OCI-LY3 (cell line): Measurements from ENCODE around the gene RPL36AL.
A peak's percentile ranks its signal among the peaks of the same experiment; 100 is the strongest.

Experiments
- H2AFZ ChIP-seq: fragments of 200-600, 300-600 bp; shearing (Covaris generic); 2 replicates; pipeline ENCODE4 v1.6.0; 2014; ENCODE audit warnings: antibody characterized with exemption, low read depth, low read length
- H3K27ac ChIP-seq: fragments of 200-600, 300-600 bp; sonication (generic); 2 replicates; pipeline ENCODE4 v1.5.1; 2014; ENCODE audit warnings: mild to moderate bottlenecking, low read length, moderate library complexity, mixed read lengths
- H3K27me3 ChIP-seq: fragments of 200-600, 300-600 bp; sonication (generic); 2 replicates; pipeline ENCODE4 v1.6.1; 2014; ENCODE audit warnings: low read depth, low read length, mixed read lengths
- H3K36me3 ChIP-seq: fragments of 200-600, 300-600 bp; sonication (generic); replicated peaks from 2 replicates; pipeline ENCODE3; 2014; ENCODE audit warnings: low read depth, low read length, mixed read lengths
- H3K4me1 ChIP-seq: fragments of 300-600, 200-600 bp; sonication (generic); 2 replicates; pipeline ENCODE4 v1.6.1; 2014; ENCODE audit warnings: low read length, mixed read lengths
- H3K4me2 ChIP-seq: fragments of 200-600, 300-600 bp; sonication (generic); 2 replicates; pipeline ENCODE4 v1.6.1; 2014; ENCODE audit warnings: low read length, mixed read lengths
- H3K4me3 ChIP-seq: fragments of 300-600, 200-600 bp; sonication (generic); 2 replicates; pipeline ENCODE4 v1.5.1; 2014; ENCODE audit warnings: antibody characterized with exemption, mild to moderate bottlenecking, low read length, moderate library complexity
- H3K79me2 ChIP-seq: fragments of 300-600, 200-600 bp; shearing (Covaris generic); 2 replicates; pipeline ENCODE4 v1.6.1; 2014; ENCODE audit warnings: mild to moderate bottlenecking, low read length, mixed read lengths
- H3K9ac ChIP-seq: fragments of 300-600, 200-600 bp; shearing (Covaris generic); 2 replicates; pipeline ENCODE4 v1.6.0; 2014; ENCODE audit warnings: mild to moderate bottlenecking, low read length, moderate library complexity
- H3K9me3 ChIP-seq: fragments of 200-600, 300-600 bp; shearing (Covaris generic); 2 replicates; pipeline ENCODE4 v1.6.1; 2014; ENCODE audit warnings: low read length, mixed read lengths; ENCODE audit not compliant: insufficient read depth
- H4K20me1 ChIP-seq: fragments of 200-600, 300-600 bp; sonication (generic); 2 replicates; pipeline ENCODE4 v1.6.1; 2016; ENCODE audit warnings: low read length, mixed read lengths; ENCODE audit not compliant: insufficient read depth
- EZH2phosphoT487 ChIP-seq: fragments of 200-600 bp; shearing (Covaris generic); IDR thresholded peaks from 2 replicates; pipeline ENCODE4 v1.6.1; 2018; ENCODE audit warnings: antibody characterized with exemption, mixed run types, low read depth
- TF ChIP-seq, protein P1 (sequence below): fragments of 200-600, 300-600 bp; sonication (generic); IDR thresholded peaks from 2 replicates; pipeline ENCODE4 v1.5.1; 2014; ENCODE audit warnings: antibody characterized with exemption, low read length, low read depth

Gene RPL36AL

DNA sequence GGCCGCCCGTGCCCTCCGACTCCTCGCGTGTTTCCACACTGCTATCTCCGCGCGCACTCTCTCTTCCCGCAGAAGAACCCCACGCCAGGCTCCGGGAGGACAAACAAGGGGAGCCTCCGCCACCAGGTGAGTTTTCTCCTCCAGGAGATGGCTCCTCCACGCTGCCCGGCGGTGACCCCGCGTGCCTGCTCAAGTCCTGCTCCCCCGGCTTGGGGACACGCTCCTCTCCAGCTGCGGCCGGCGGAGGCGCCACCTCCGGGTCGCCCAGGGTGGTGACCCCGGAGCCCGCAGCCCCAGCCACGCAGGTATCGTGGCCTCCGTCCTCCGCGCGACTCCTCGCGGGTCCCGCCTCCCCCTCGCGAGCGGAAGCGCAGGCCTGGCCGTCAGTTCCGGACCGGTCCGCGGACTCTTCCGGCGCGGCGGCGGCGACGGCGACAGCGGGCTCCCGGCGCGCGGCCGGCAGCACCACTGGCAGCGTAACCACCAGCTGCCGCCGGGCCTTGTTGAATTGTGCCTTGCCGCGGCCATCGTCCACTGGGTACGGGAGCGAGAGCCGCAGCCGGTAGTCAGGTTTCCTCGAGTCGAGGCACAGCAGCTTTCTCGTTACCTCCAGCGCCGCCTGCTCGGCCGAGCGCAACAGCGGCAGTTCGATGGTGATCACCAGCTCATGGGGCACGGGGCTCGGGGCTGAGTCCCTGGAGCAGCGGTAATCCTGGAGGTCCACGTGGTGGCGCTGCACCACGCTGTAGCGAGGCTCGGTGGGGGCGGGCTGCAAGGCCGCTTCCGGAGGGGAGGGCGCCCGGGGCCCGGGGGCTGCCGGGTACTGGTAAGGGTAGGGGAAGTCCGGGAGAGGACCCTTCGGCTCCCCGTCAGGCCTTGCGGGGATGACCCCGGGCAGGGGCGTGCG lies 13.5 kb upstream of the RPL36AL start:
- peak overlapping the region; percentile 70; the same call in 1 of the 2 replicates for H2AFZ ChIP-seq

DNA sequence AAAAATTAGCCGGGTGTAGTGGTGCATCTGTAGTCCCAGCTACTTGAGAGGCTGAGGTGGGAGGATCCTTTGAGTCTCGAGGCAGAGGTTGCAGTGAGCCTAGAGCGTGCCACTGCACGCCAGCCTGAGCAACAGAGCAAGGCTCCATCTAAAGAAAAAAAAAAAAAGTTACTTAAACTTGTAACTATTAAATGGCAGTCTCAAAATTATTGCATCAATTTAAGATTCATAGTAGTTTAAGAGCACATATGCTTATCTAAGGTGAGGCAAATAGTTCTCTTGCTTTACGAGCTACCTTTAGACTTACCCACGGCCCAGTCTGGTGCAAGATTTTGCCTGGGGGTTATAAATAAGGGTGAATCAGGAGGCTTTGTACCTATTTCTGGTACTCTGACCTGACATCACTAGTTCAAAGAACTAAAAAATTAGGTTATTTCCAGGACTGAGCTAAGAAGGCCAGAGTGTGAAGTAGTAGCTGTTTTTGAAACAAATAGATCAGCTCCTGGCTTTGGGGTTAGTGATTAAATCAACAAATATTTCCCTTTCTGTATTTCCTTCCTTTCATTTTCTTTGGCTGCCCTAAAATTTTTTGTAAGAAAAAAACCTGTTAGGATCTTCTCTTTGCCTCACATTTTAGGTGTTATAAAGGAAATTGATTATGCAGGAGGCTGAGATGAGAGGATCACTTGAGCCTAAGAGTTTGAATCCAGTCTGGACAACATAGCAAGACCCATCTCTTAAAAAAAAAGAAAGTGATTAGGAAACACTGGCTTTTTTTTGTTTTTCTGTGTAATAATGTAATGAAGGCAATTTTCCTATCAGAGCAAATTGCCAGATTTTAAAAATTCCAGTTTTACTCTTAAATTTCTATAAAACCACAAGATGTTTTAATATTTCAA lies 3.8 kb upstream of the RPL36AL start:
- H4K20me1 ChIP-seq = peaks cover 29% of the 10 kb centered on the region
- H3K36me3 ChIP-seq = peaks cover 48% of the 10 kb centered on the region
- peak overlapping the region; percentile 24 for H3K27ac ChIP-seq
- H3K27me3 ChIP-seq = no peaks in the 10 kb centered on the region
- H3K9ac ChIP-seq = peak overlapping the region; percentile 94; the same call in 1 of the 2 replicates
- no peak for TF ChIP-seq EZH2phosphoT487
- TF ChIP-seq, protein P1, sequence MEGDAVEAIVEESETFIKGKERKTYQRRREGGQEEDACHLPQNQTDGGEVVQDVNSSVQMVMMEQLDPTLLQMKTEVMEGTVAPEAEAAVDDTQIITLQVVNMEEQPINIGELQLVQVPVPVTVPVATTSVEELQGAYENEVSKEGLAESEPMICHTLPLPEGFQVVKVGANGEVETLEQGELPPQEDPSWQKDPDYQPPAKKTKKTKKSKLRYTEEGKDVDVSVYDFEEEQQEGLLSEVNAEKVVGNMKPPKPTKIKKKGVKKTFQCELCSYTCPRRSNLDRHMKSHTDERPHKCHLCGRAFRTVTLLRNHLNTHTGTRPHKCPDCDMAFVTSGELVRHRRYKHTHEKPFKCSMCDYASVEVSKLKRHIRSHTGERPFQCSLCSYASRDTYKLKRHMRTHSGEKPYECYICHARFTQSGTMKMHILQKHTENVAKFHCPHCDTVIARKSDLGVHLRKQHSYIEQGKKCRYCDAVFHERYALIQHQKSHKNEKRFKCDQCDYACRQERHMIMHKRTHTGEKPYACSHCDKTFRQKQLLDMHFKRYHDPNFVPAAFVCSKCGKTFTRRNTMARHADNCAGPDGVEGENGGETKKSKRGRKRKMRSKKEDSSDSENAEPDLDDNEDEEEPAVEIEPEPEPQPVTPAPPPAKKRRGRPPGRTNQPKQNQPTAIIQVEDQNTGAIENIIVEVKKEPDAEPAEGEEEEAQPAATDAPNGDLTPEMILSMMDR = no peak
- H3K9me3 ChIP-seq = no peaks in the 10 kb centered on the region
- peak overlapping the region; percentile 96 for H3K4me2 ChIP-seq
- peaks cover 26% of the 10 kb centered on the region for H3K4me1 ChIP-seq
- peaks cover 98% of the 10 kb centered on the region for H3K79me2 ChIP-seq
- peak overlapping the region; percentile 88 for H3K4me3 ChIP-seq
- no peak overlapping the region for H2AFZ ChIP-seq

More for the DNA sequence above, 13.5 kb upstream of the RPL36AL start:
- TF ChIP-seq EZH2phosphoT487 = no peak
- TF ChIP-seq, protein P1 = peak; percentile 85
- H3K4me3 ChIP-seq = peak overlapping the region; percentile 95
- peaks cover 95% of the 10 kb centered on the region for H3K79me2 ChIP-seq
- peaks cover 38% of the 10 kb centered on the region for H3K36me3 ChIP-seq
- peaks cover 22% of the 10 kb centered on the region for H3K4me1 ChIP-seq
- H3K9me3 ChIP-seq = no peaks in the 10 kb centered on the region
- H3K27ac ChIP-seq = peak overlapping the region; percentile 95
- peaks cover 9% of the 10 kb centered on the region; the same call in 1 of the 2 replicates for H4K20me1 ChIP-seq
- H3K27me3 ChIP-seq = no peaks in the 10 kb centered on the region
- peak overlapping the region; percentile 75 for H3K4me2 ChIP-seq
- peak overlapping the region; percentile 92 for H3K9ac ChIP-seq

DNA sequence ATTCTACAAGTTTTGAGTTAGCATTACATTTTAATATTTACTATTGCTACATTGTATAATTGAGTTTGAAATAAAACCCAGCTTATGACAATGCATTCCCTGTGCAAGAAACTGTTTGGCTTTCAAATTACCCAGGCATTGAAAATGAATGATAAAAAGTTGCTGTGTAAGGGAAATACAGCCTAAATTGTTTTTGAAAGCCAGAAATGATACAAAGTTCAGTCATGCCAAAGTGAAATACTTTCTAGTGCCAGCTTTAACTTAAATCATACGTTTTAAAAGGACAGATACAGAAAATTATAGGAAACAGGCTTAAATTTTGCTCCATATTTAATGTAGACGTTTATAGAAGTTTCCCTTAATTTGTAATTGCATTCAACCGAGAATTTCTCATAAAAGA lies 3.0 kb upstream of the RPL36AL start:
- Histone ChIP-seq H3K9me3 (no peaks in the 10 kb centered on the region), H3K4me2 (peak overlapping the region; percentile 96), H3K36me3 (peaks cover 50% of the 10 kb centered on the region), H3K27me3 (no peaks in the 10 kb centered on the region), H3K79me2 (peaks cover 98% of the 10 kb centered on the region), H2AFZ (no peak overlapping the region), H3K9ac (peak overlapping the region; percentile 94), H4K20me1 (peaks cover 33% of the 10 kb centered on the region), H3K4me1 (peaks cover 30% of the 10 kb centered on the region), H3K27ac (peak overlapping the region; percentile 3; the same call in 1 of the 2 replicates), H3K4me3 (peak overlapping the region; percentile 88)
- TF ChIP-seq, protein P1 = no peak
- no peak for TF ChIP-seq EZH2phosphoT487
